Germinal center (tissue), 1 donor: Measurements from ENCODE around the gene GULP1.
"Not testable (repeated sequence)": the region's sequence is repeated elsewhere in the genome, so short reads cannot be mapped to it uniquely, and the experiment has no call there.

Experiments used
- DNase-seq: peaks from one replicate; pipeline ENCODE4 v3.0.0; 2012; ENCODE audit warnings: mixed read lengths, low spot score

Gene GULP1

GRCh38 chr2:188293601-188294351, 2.1 kb downstream of the GULP1 start:
- DNase-seq = no peak

- no peak for DNase-seq
These were observed 2.8 kb downstream of the GULP1 start for GRCh38 chr2:188294352-188294926.

GRCh38 chr2:188295067-188295685, 3.5 kb downstream of the GULP1 start:
- DNase-seq = no peak

- no peak for DNase-seq
These were observed 6.3 kb downstream of the GULP1 start for GRCh38 chr2:188297978-188298377.

GRCh38 chr2:188298937-188299371, 7.3 kb downstream of the GULP1 start:
- not testable (repeated sequence) for DNase-seq

GRCh38 chr2:188303363-188304031, 11.8 kb downstream of the GULP1 start:
- no peak for DNase-seq

GRCh38 chr2:188305271-188305670, 13.6 kb downstream of the GULP1 start:
- DNase-seq = no peak

- no peak for DNase-seq
These were observed 14.6 kb downstream of the GULP1 start for GRCh38 chr2:188306271-188306670.

GRCh38 chr2:188307850-188308283, 16.2 kb downstream of the GULP1 start:
- DNase-seq = no peak

- DNase-seq = no peak
These were observed 16.8 kb downstream of the GULP1 start for GRCh38 chr2:188308483-188308882.

- no peak for DNase-seq
These were observed 17.7 kb downstream of the GULP1 start for GRCh38 chr2:188309364-188309763.

GRCh38 chr2:188314314-188315054, 22.8 kb downstream of the GULP1 start:
- DNase-seq = no peak

- DNase-seq = no peak
These were observed 24.1 kb downstream of the GULP1 start for GRCh38 chr2:188315750-188316149.

GRCh38 chr2:188316342-188316741, 24.7 kb downstream of the GULP1 start:
- no peak for DNase-seq

GRCh38 chr2:188316791-188317423, 25.2 kb downstream of the GULP1 start:
- no peak for DNase-seq

- no peak for DNase-seq
These were observed 26.6 kb downstream of the GULP1 start for GRCh38 chr2:188318161-188318749.

- DNase-seq = no peak
These were observed 28.2 kb downstream of the GULP1 start for GRCh38 chr2:188319838-188320237.

GRCh38 chr2:188320861-188321260, 29.2 kb downstream of the GULP1 start:
- DNase-seq = no peak

GRCh38 chr2:188322569-188323551, 31.2 kb downstream of the GULP1 start:
- no peak for DNase-seq

- DNase-seq = no peak
These were observed 32.4 kb downstream of the GULP1 start for GRCh38 chr2:188324067-188324466.
